ACC112 (cell line): ENCODE data around the gene POSTN.
"Not testable (repeated sequence)": the region's sequence is repeated elsewhere in the genome, so short reads cannot be mapped to it uniquely, and the experiment has no call there.

Experiments
- H2AFZ ChIP-seq: fragments of 200-600 bp; sonication (generic); one replicate; pipeline ENCODE4 v1.6.0; 2017; ENCODE audit warnings: antibody characterized with exemption, low read length; ENCODE audit not compliant: unreplicated experiment
- H3K27ac ChIP-seq: fragments of 200-600 bp; sonication (generic); 2 replicates; pipeline ENCODE4 v1.5.1; 2014; ENCODE audit warnings: low read depth, mild to moderate bottlenecking, antibody characterized with exemption, low read length, moderate library complexity
- H3K27me3 ChIP-seq: fragments of 200-600 bp; sonication (generic); 2 replicates; pipeline ENCODE4 v1.6.1; 2014; ENCODE audit warnings: mild to moderate bottlenecking, antibody characterized with exemption, low read length, moderate library complexity, mixed read lengths; ENCODE audit not compliant: insufficient read depth
- H3K36me3 ChIP-seq: fragments of 200-600 bp; sonication (generic); 2 replicates; pipeline ENCODE4 v1.6.1; 2016; ENCODE audit warnings: mild to moderate bottlenecking, antibody characterized with exemption, low read length, moderate library complexity, mixed read lengths; ENCODE audit not compliant: insufficient read depth
- H3K4me1 ChIP-seq: fragments of 200-600 bp; sonication (generic); one replicate; pipeline ENCODE4 v1.6.1; 2016; ENCODE audit warnings: low read length, mixed read lengths; ENCODE audit not compliant: insufficient read depth, unreplicated experiment, control insufficient read depth
- H3K4me3 ChIP-seq: fragments of 200-600 bp; sonication (generic); 2 replicates; pipeline ENCODE4 v1.5.1; 2014; ENCODE audit warnings: mild to moderate bottlenecking, low read depth, low read length
- H3K79me2 ChIP-seq: fragments of 200-600 bp; sonication (generic); one replicate; pipeline ENCODE4 v1.6.0; 2016; ENCODE audit warnings: low read length; ENCODE audit not compliant: control insufficient read depth, unreplicated experiment, insufficient read depth

The POSTN gene

GRCh38 chr13:37560526-37560925 is 38.0 kb downstream of the POSTN start:
- no peaks in the 10 kb centered on the region for H3K27me3 ChIP-seq
- no peak overlapping the region for H2AFZ ChIP-seq
- H3K36me3 ChIP-seq = no peaks in the 10 kb centered on the region; the same call in 1 of the 2 replicates
- H3K79me2 ChIP-seq = no peaks in the 10 kb centered on the region
- H3K4me3 ChIP-seq = no peak overlapping the region
- no peaks in the 10 kb centered on the region for H3K4me1 ChIP-seq
- H3K27ac ChIP-seq = no peak overlapping the region

- not testable (repeated sequence) for H3K27ac ChIP-seq, H2AFZ ChIP-seq, H3K27me3 ChIP-seq, H3K79me2 ChIP-seq, H3K4me3 ChIP-seq, H3K36me3 ChIP-seq, H3K4me1 ChIP-seq
Measured at GRCh38 chr13:37558766-37559165, 39.8 kb downstream of the POSTN start.

DNA sequence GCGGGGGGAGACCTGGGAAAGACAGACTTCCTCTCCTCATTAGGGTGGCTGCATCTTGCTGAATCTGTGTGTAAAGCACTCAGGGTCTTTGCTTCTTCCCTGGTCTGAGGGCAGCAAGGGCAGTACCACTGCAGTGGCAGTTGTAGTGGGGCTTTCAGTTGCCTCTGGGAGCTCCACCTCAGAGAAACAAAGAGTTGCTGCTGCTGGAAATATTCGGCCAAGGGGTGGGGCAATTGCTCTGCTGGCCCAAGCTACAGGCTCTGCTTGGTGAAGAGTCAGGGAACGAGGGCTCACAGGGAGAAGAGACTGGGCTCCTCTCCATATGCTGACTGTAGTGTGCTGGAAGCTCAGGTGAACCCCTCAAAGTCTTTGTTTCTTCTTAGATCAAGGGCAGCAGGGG is 52.5 kb downstream of the POSTN start:
- Histone ChIP-seq H3K27me3 (no peaks in the 10 kb centered on the region), H3K36me3 (no peaks in the 10 kb centered on the region), H3K4me1 (no peaks in the 10 kb centered on the region), H3K27ac (no peak overlapping the region), H3K4me3 (no peak overlapping the region), H2AFZ (no peak overlapping the region), H3K79me2 (no peaks in the 10 kb centered on the region)

DNA sequence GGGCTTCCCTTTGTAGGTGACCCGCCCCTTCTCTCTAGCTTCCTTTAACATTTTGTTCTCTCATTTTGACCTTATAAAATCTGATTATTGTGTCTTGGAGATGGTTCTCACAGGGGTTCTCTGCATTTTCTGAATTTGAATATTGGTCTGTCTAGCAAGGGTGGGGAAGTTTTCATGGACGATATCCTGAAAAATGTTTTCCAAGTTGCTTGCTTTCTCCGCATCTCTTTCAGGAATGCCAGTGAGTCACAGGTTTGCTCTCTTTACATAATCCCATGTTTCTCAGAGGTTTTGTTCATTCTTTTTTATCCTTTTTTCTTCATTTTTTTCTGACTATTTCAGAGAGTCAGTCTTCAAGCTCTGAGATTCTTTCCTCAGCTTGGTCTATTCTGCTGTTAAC is 53.6 kb downstream of the POSTN start:
- Histone ChIP-seq H3K79me2 (no peaks in the 10 kb centered on the region), H2AFZ (no peak overlapping the region)

DNA sequence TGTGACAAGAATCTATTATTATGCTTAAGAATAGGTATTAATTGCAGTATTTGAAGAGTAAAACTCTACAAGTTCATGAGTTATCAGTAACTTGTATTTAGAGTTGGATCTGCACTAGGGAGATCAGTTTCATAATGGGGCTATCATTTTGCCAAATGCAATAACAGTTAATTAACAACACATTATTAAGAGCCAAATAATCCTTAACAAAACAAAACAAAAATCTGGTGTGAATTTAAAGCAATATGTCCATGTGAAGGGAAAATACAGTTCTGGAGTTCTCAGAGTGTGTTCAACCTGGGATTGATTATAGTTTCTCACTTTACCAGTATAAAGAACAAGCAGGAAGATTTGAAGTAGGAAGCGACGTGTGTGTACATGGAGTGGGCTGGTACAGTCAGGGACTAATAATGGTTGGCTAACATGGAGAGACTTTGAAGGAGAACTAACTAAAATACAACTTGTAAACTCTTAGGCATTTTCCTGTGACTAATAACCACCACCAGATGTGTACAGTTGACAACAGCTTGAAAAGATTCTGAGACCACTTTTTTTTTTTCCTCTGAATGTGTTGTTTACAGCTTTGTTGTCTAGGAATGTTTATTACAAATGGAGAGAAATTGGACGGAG is 58.5 kb downstream of the POSTN start:
- Histone ChIP-seq H3K27me3 (no peaks in the 10 kb centered on the region), H2AFZ (no peak overlapping the region)

More for the DNA sequence above, 53.6 kb downstream of the POSTN start:
- no peaks in the 10 kb centered on the region for H3K36me3 ChIP-seq
- H3K27me3 ChIP-seq = no peaks in the 10 kb centered on the region
- H3K4me3 ChIP-seq = no peak overlapping the region
- H3K27ac ChIP-seq = no peak overlapping the region
- H3K4me1 ChIP-seq = peaks cover 1% of the 10 kb centered on the region

DNA sequence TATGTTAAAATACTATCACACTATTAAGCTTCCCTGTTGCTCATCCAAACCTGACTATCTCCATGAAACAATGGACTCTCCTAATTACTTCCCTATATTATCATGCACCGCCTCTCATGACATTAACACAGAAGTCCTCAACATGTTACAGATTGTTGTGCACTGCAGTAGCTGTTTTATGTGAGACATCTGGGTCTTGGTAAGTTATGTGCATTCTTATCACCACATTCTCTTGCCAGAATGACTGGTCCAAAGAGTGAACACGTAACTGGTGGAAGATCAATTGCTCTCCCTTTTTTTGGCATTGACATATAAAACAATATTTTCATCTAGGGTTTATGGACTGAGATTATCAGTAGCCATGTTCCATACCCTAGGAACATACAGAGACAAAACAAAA is 59.4 kb downstream of the POSTN start:
- H2AFZ ChIP-seq = no peak overlapping the region
- H3K79me2 ChIP-seq = no peaks in the 10 kb centered on the region
- H3K4me1 ChIP-seq = peaks cover 6% of the 10 kb centered on the region
- H3K27ac ChIP-seq = no peak overlapping the region
- H3K4me3 ChIP-seq = no peak overlapping the region
- no peaks in the 10 kb centered on the region for H3K27me3 ChIP-seq
- H3K36me3 ChIP-seq = no peaks in the 10 kb centered on the region

More for the DNA sequence above, 58.5 kb downstream of the POSTN start:
- H3K36me3 ChIP-seq = no peaks in the 10 kb centered on the region
- H3K4me3 ChIP-seq = no peak overlapping the region
- no peaks in the 10 kb centered on the region for H3K79me2 ChIP-seq
- H3K4me1 ChIP-seq = peaks cover 6% of the 10 kb centered on the region
- no peak overlapping the region for H3K27ac ChIP-seq

- Histone ChIP-seq H3K36me3 (no peaks in the 10 kb centered on the region), H3K27ac (no peak overlapping the region)
Measured at GRCh38 chr13:37535501-37535900, 63.1 kb downstream of the POSTN start.

GRCh38 chr13:37534676-37535075 is 63.9 kb downstream of the POSTN start:
- Histone ChIP-seq H3K4me3 (no peak overlapping the region), H2AFZ (no peak overlapping the region), H3K27ac (peak overlapping the region; percentile 88), H3K79me2 (no peaks in the 10 kb centered on the region), H3K4me1 (peaks cover 1% of the 10 kb centered on the region), H3K27me3 (no peaks in the 10 kb centered on the region), H3K36me3 (no peaks in the 10 kb centered on the region)

More at GRCh38 chr13:37535501-37535900, 63.1 kb downstream of the POSTN start:
- Histone ChIP-seq H3K4me1 (peaks cover 6% of the 10 kb centered on the region), H3K27me3 (no peaks in the 10 kb centered on the region), H3K79me2 (no peaks in the 10 kb centered on the region), H2AFZ (no peak overlapping the region), H3K4me3 (no peak overlapping the region)

DNA sequence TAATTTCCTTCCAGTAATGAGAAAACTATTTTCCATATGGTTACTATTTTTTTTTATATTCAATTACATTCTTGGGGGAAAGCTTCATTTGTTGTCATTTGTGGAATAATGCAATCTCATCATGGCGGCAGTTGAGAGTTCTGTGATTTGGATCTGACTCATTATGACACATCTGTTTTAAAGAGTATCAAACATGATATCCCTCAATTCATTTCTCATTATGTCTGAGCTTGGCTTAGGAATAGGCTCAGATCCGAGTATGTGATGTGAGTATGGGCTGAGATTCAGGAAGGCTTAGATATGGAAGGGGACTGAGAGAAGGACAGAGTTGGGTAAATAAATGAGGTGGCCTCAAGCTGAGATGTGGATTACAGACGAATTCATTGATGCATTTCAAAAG is 64.4 kb downstream of the POSTN start:
- Histone ChIP-seq H3K4me3 (no peak overlapping the region), H3K27ac (peak overlapping the region; percentile 88), H2AFZ (peak overlapping the region; percentile 89), H3K27me3 (no peaks in the 10 kb centered on the region), H3K79me2 (no peaks in the 10 kb centered on the region), H3K36me3 (no peaks in the 10 kb centered on the region), H3K4me1 (no peaks in the 10 kb centered on the region)

GRCh38 chr13:37531049-37531448 is 67.5 kb downstream of the POSTN start:
- H3K27me3 ChIP-seq = no peaks in the 10 kb centered on the region
- no peak overlapping the region for H2AFZ ChIP-seq
- H3K36me3 ChIP-seq = no peaks in the 10 kb centered on the region
- peaks cover 10% of the 10 kb centered on the region for H3K4me1 ChIP-seq
- peak overlapping the region; percentile 87 for H3K27ac ChIP-seq
- no peak overlapping the region for H3K4me3 ChIP-seq
- no peaks in the 10 kb centered on the region for H3K79me2 ChIP-seq

- peak overlapping the region; percentile 87 for H3K27ac ChIP-seq
- H3K27me3 ChIP-seq = no peaks in the 10 kb centered on the region
- no peak overlapping the region for H2AFZ ChIP-seq
- no peaks in the 10 kb centered on the region for H3K36me3 ChIP-seq
- H3K4me3 ChIP-seq = no peak overlapping the region
- no peaks in the 10 kb centered on the region for H3K79me2 ChIP-seq
- peaks cover 10% of the 10 kb centered on the region for H3K4me1 ChIP-seq
Measured at GRCh38 chr13:37529751-37530385, 68.7 kb downstream of the POSTN start.
